GM19438 (cell line): ENCODE results near the gene PCDH18.
"Not testable (repeated sequence)": the region's sequence is repeated elsewhere in the genome, so short reads cannot be mapped to it uniquely, and the experiment has no call there.

Experiments
- ATAC-seq: cut with Tn5 transposase; IDR thresholded peaks from one replicate; pipeline ENCODE4 v1.9.1; 2021; ENCODE audit warnings: low read depth; ENCODE audit not compliant: unreplicated experiment

The PCDH18 gene

GRCh38 chr4:137531168-137531985 is 917 bp downstream of the PCDH18 start:
- no peak for ATAC-seq

GRCh38 chr4:137530176-137530575 is 2.1 kb downstream of the PCDH18 start:
- ATAC-seq, result no peak

- no peak for ATAC-seq
Observed at GRCh38 chr4:137529432-137529831, 2.9 kb downstream of the PCDH18 start.

DNA sequence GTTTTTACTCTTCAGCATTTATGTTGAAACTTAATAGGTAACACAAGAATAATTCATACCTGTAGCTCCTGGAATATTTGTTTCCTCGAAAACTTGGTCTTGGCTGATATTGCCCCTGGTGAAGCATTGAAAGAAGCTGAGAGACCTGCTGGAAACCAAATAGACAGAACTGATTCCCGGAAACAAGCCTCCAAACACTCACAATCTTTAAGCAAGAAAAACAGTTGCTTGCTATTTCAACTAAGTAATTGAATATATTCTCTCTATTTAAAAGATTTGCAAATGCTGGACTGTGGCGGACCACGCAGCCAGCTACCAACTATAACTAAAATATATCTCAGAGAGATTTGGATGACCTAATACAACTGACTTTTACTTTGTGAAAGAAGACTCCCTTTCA is 3.6 kb downstream of the PCDH18 start:
- ATAC-seq, result no peak

DNA sequence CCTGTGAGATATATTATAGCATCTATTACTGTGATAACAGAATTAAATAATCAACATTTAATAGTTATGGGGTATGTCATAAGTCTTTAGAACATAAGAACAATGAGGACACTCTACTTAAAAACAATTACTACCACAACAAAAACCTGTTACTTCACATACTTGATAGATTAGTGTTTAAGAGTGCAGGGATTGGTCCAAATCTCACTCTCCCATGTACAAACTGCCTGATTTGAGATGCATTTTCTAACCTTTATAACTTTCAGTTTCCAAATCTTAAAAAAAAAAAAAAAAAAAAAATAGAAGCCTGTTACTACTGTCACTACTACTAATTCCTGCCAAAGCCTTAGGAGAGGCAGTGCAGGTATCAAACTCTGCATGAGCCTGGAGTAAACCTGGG is 5.6 kb downstream of the PCDH18 start:
- no peak for ATAC-seq

GRCh38 chr4:137524725-137525369 is 7.4 kb downstream of the PCDH18 start:
- ATAC-seq, result no peak

DNA sequence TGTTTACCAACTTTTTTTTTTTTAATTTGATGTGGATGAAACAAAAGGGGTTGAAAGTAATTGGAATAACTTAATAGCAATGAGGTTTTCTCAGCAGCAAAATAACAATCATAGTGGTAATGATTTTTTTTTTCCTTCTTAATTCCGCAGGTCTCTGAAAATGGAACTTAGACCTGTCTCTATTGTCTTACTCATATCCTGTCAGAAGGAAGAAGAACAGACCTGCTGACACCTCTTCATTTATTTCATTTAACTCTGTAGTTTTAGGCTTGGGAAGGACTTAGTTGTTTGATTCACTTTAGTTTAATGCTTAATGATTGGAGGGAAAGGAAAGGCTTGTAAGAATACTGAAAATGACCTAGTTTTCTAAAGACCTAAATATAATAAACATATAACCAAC is 9.0 kb downstream of the PCDH18 start:
- ATAC-seq, result no peak

- ATAC-seq, result no peak
Observed at GRCh38 chr4:137521053-137521452, 11.2 kb downstream of the PCDH18 start.

GRCh38 chr4:137519406-137519805 is 12.9 kb downstream of the PCDH18 start:
- no peak for ATAC-seq

- not testable (repeated sequence) for ATAC-seq
Observed at GRCh38 chr4:137517323-137517722, 15.0 kb downstream of the PCDH18 start.

- no peak for ATAC-seq
Observed at GRCh38 chr4:137514406-137515111, 17.7 kb downstream of the PCDH18 start.

GRCh38 chr4:137510557-137511265 is 21.6 kb downstream of the PCDH18 start:
- no peak for ATAC-seq

- ATAC-seq, result no peak
Observed at GRCh38 chr4:137509855-137510282, 22.4 kb downstream of the PCDH18 start.

- no peak for ATAC-seq
Observed at GRCh38 chr4:137502339-137503129, 29.8 kb downstream of the PCDH18 start.

- not testable (repeated sequence) for ATAC-seq
Observed at GRCh38 chr4:137496267-137496666, 36.0 kb downstream of the PCDH18 start.

DNA sequence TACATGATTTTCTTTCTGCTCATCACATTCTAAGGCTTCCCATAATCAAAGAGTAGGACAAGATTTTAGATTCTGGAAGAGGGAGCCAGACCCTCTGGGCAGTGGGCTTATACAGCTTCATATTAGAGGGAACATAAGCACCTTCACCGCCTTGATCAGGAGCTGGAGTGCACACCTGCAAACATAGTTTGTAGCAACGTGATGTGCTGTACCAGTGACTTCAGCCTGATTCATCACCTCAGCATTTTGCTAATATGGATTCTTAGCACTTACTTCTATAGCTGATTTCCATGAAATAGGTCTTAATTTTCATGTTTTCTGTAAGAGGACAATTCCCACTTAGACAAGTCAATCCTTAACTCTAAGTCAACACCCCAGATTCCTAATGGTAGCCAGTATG is 36.7 kb downstream of the PCDH18 start:
- ATAC-seq, result no peak

DNA sequence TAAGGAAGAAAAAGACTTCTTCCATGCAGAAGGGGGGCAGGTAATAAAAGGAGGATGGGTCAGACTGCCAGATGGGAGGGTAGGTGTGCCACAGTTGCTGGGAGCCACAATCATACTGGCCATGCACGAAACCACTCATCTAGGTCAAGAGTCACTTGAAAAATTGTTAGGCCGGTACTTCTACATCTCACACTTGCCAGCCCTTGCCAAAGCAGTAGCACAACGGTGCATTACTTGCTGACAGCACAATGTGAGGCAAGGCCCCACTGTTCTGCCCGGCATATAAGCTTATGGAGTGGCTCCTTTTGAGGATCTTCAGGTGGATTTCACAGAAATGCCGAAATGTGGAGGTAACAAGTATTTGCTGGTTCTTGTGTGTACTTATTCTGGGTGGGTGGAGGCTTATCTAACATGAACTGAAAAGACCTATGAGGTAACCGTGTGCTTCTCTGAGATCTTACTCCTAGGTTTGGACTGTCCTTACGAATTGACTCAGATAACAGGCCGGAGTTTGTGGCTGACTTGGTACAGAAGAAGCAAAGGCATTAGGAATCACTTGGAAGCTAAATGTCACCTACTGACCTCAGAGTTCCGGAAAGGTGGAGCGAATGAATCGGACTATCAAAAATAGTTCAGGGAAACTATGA is 48.9 kb downstream of the PCDH18 start:
- ATAC-seq, result not testable (repeated sequence)

DNA sequence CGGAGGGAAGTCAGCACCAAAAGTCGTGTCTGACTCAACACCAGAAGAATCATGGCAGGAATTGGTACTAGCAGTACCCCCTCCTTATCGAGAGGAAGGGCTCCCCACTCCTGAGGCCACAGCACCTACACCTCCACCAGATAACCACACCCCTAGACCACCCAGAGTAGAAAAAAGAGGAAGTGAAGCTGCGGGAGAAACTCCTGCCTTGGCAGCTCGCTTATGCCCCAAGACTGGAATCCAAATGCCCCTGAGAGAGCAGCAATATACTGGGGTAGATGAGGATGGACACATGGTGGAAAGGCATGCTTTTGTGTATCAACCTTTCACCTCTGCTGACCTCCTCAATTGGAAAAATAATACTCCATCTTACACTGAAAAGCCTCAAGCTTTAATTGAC is 52.6 kb downstream of the PCDH18 start:
- ATAC-seq, result not testable (repeated sequence)

DNA sequence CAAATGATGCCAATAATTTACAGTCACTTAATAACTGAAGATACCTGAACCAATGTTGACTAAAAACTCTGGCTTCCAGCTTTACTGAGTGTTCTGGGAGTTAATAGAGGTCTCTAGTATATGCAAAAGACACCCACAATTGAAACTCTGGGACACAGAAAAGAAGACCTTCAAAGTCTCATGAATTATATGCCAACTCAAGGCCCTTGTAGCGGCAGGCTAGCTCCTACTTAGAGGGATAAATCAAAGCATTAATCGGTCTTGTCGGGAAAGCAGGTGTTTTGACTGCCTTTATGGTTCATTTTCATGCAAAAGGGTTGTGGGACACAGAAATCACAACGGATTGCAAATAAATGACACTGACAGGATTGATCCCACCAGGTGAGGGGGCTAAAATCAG is 55.9 kb downstream of the PCDH18 start:
- no peak for ATAC-seq
